LNCaP clone FGC (cell line): Measurements from ENCODE around the gene ACY1.

ENCODE experiments used
- DNase-seq: peaks from one replicate; pipeline ENCODE4 v3.0.0-alpha.2; 2011; ENCODE audit warnings: low read depth
- H3K4me3 ChIP-seq: 2 replicates; pipeline ENCODE4 v1.5.1; 2011; ENCODE audit warnings: mild to moderate bottlenecking, low read depth, low read length, control low read depth
- TF ChIP-seq, protein P1 (sequence below): IDR thresholded peaks from 2 replicates; pipeline ENCODE4 v1.5.1; 2012; ENCODE audit warnings: mild to moderate bottlenecking; ENCODE audit not compliant: control insufficient read depth, insufficient read depth; ENCODE audit errors: extremely low read depth

Gene ACY1

DNA sequence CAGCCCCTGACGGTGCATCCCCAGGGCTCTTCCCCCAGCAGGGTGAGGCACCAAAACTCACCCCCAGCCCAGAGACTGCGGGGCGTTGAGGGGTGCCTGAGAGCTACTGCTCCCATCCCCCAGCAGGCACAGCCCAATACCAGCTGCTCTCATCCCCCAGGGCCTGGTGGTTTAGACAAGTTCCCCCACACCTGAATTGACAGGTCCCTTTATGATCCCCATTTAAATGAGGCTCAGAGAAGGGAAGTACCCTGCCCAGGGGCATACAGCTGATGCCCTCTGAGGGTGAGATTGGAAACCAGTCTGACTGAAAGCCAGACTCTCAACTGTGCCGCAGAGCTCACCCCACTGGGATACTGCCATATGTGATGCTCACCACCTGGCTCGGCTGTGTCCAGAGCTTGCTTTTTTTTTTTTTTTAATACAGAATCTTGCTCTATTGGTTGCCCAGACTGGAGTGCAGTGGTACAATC, 52.9 kb downstream of the ACY1 start:
- H3K4me3 ChIP-seq: no peak overlapping the region
- TF ChIP-seq, protein P1, sequence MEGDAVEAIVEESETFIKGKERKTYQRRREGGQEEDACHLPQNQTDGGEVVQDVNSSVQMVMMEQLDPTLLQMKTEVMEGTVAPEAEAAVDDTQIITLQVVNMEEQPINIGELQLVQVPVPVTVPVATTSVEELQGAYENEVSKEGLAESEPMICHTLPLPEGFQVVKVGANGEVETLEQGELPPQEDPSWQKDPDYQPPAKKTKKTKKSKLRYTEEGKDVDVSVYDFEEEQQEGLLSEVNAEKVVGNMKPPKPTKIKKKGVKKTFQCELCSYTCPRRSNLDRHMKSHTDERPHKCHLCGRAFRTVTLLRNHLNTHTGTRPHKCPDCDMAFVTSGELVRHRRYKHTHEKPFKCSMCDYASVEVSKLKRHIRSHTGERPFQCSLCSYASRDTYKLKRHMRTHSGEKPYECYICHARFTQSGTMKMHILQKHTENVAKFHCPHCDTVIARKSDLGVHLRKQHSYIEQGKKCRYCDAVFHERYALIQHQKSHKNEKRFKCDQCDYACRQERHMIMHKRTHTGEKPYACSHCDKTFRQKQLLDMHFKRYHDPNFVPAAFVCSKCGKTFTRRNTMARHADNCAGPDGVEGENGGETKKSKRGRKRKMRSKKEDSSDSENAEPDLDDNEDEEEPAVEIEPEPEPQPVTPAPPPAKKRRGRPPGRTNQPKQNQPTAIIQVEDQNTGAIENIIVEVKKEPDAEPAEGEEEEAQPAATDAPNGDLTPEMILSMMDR: no peak
- DNase-seq: no peak

DNA sequence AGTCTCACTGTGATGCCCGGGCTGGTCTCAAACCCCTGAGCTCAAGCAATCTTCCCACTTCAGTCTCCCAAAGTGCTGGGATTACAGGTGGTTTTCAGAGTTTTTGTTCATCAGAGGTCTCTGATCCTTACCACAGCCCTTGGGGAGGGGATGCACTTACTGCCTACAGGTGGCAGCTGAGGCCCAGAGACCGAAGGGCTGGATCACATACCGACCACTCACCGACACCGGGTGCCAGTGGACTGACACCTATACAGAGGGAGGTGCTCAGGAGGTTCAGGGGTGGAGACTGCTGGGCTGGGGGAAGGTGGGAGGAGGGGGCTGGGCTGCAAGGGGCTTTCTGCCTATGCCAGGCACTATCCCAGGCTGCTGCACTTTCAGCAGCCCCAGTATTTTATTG, 53.5 kb downstream of the ACY1 start:
- TF ChIP-seq, protein P1: no peak
- no peak overlapping the region for H3K4me3 ChIP-seq
- DNase-seq: no peak

DNA sequence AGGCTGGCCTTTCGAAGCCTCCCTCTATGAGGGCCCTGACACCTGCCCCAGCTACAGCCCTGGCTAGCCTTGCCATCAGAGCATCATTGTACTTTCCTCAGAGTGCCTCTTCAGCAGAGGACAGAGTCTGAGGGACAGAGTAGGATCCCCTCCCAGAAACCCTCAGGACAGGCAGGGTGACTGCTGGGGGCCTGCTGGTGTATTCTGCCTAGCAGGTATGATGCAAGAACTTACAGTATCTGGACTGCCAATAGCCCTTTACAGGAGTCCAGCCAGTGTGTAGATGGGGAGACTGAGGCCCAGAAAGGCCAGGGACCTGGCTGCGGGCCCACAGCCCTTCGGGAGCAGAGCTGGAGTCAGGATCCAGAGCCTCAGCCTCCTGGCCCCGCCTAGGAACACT, 54.0 kb downstream of the ACY1 start:
- H3K4me3 ChIP-seq: no peak overlapping the region
- TF ChIP-seq, protein P1: no peak
- DNase-seq: no peak

DNA sequence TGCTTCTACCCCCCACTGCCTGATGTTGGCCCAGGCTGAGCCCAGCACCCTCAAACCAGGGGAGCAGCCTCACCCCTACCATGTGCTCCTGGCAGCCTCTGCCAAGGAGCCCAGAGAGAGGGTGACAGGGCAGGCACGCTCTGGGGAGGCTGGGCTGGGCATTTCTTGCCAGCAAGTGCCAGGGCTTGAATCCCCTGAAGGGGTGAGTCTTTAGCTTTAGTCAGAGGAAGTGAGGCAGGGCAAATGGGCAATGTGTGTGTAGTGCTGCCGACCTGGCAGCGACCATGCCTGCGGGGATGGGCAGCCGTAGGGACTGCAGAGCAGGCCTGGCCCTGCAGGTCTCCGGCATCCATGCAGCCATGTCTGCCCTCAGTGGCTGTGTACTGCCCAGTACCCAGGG, 54.9 kb downstream of the ACY1 start:
- no peak for DNase-seq
- TF ChIP-seq, protein P1: no peak
- H3K4me3 ChIP-seq: no peak overlapping the region
